Stimulated activated CD8-positive, alpha-beta memory T cell treated with anti-CD3 and anti-CD28 coated beads, Interleukin-4, amount 100 ng/mL, for 1 hour (primary cell): ENCODE data around the gene PNRC2.
"Not testable (repeated sequence)": the region's sequence is repeated elsewhere in the genome, so short reads cannot be mapped to it uniquely, and the experiment has no call there.

Experiments used
- DNase-seq, 2 donors: peaks; one replicate each; pipeline ENCODE4 v3.0.0-alpha.2; 2020; ENCODE audit warnings: low read depth in 2 of 2, low spot score in 1 of 2

PNRC2 gene

GRCh38 chr1:23987038-23987437 is 27.4 kb downstream of the PNRC2 start:
- not testable (repeated sequence) for DNase-seq

DNA sequence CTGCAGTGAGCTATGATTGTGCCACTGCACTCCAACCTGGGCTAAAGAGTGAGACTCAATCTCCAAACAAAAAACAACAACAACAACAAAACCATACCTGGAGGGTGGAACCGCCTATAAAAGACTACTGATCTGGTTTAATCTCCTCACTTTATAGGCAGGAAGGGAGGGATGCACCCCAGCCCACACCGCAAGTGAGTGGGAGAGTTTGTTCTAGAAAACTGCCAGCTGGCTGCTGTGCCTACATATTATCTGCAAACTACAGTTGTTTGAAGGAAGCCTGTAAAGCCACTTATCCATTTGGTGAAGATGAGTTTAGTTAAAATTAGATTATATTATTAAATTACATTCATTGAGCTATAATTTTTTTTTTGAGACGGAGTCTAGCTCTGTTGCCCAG is 29.6 kb downstream of the PNRC2 start:
- no peak for DNase-seq

DNA sequence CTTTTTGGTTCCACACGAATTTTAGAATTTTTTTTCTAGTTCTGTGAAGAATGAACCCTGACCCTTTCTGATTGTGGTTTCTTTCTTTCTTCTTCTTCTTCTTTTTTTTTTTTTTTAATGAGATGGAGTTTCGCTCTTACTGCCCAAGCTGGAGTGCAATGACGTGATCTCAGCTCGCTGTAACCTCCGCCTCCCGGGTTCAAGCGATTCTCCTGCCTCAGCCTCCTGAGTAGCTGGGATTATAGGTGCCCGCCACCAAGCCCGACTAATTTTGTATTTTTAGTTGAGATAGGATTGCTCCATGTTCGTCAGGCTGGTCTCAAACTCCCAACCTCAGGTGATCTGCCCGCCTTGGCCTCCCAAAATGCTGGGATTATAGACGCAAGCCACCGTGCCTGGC is 32.4 kb downstream of the PNRC2 start:
- DNase-seq, result not testable (repeated sequence)

DNA sequence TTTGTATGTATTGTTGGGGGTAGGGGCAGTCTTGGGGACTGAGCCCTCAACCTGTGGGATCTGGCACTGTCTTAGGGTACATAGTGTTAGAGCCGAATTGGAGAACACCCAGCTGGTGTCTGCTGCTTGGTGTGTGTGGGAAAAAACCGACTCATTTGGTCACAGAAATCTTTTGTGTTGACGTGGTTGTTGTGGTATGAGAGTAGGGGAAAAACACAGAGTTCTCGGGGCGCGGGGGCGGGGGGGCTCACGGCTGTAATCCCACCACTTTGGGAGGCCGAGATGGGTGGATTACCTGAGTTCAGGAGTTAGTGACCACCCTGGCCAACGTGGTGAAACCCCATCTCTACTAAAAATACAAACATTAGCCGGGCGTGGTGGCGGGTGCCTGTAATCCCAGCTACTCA is 35.8 kb downstream of the PNRC2 start:
- DNase-seq, result no peak

DNA sequence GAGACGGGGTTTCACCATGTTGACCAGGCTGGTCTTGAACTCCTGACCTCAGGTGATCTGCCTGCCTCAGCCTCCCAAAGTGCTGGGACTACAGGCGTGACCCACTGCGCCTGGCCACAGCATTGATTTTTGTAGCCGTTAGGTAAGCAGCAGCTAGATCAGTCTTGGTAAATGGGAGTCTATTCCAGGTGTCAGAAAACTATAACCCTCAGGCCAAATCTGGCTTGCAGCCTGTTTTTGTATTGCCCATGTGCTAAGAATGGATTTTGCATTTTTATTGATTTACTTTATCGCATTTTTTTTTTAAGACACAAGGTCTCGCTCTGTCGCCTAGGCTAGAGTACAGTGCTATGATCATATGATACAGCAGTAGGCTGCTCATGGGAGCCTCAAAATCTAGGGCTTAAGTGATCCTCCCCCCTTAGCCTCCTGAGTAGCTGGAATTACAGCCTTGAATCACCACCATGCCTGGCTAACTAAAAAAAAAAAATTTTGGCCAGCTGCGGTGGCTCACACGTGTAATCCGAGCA is 37.1 kb downstream of the PNRC2 start:
- no peak for DNase-seq

DNA sequence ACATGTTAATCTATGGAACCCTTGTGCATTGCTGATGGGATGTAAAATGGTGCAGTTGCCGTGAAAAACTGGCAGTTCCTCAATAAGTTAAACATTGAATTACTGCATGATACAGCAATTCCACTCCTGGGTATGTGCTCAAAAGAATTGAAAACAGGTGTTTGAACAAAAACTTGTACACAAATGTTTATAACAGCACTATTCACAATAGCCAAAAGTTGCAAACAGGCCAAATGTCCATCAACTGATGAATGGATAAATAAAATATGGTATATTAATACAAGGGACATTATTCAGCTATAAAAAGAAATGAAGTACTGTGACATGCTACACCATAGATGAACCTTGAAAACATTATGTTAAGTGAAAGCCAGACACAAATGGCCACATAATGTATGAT is 38.2 kb downstream of the PNRC2 start:
- no peak for DNase-seq

- no peak for DNase-seq
Observed at GRCh38 chr1:23999156-23999671, 39.6 kb downstream of the PNRC2 start.

GRCh38 chr1:24002695-24003094 is 43.1 kb downstream of the PNRC2 start:
- DNase-seq, result no peak

DNA sequence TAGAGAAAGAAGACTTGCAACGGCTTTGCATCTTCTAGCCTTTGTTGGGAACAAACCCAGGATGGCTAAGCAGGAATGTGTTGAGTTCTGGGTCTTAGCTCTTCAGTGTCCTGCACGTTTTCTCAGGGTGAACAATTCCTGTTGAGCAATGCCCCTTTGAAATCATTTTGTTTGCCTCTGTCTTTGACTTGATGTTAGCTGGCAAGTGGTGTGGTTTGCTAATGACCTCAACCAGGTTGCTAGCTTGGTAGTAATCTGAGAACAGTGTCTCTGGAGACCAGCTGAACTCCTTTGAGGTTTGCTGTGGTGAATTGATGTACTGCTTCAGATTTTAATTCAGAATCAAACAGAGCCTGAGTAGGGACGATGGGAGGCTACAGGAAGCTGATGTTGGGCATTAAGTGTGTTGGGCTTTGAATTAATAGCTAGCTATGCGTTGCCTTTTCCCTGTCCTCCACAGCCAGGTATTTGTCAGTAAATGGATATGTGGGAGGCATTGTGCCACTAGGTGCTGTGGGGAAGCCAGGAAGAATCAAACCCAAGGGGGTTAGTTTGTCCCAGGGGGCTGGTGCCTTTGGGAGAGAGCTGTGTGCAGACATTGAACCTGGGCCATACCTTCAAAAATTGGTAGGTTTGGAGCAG is 43.8 kb downstream of the PNRC2 start:
- no peak for DNase-seq

DNA sequence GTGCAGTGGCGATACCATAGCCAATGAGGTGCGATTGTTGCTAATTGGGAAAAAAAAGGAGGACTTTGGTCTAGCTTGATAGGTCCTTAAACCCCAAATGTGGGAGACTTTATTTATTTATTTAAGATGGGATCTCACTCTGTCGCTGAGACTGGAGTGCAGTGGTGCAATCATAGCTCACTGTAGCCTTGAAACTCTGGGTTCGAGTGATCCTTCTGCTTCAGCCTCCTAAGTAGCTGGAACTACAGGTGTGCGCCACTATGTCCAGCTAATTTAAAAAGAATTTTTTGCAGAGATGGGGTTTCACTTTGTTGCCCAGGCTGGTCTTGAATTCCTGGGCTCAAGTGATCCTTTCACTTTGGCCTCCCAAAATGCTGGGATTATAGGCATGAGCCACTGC is 44.5 kb downstream of the PNRC2 start:
- DNase-seq, result no peak

DNA sequence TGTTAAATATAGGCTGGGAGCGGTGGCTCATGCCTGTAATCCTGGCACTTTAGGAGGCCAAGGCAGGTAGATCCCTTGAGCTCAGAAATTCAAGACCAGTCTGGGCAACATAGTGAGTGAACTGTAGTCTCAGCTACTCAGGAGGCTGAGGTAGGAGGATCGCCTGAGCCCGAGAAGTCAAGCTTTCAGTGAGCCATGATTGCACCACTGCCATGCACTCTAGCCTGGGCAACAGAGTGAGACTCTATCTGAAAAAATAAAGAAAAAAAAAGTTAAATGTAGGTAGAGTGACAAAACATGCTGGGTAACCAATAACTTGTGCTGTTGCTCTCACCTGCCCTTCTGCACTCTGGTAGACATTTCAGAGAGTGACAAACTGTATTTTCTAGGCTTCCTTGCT is 45.5 kb downstream of the PNRC2 start:
- DNase-seq, result no peak

- DNase-seq, result no peak
Observed at GRCh38 chr1:24007079-24007478, 47.5 kb downstream of the PNRC2 start.

GRCh38 chr1:24008574-24009184 is 49.1 kb downstream of the PNRC2 start:
- DNase-seq, result not testable (repeated sequence)

DNA sequence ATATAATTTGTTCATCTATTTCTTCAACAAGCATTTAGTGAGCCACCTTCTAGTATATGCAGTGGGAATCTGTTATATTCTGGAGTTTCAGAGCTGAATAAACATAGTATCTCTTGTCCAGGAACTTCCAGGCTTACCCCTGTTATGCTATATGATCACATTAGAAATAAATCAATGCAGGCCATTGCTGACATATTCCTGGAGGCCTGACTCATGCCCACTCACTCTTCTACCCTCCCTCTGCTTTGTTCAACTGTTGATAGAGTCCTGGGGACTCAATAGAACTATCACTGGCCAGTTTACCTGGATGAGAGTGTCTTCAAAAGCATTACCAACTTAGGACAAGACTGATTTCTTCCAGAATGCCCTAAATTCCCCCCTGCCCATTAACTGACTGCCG is 49.8 kb downstream of the PNRC2 start:
- no peak for DNase-seq

GRCh38 chr1:24010650-24011049 is 51.0 kb downstream of the PNRC2 start:
- no peak for DNase-seq

GRCh38 chr1:24012878-24013277 is 53.2 kb downstream of the PNRC2 start:
- not testable (repeated sequence) for DNase-seq
